Right lobe of liver (tissue), 4 donors: ENCODE data around the gene IQGAP3.
"Not testable (repeated sequence)": the region's sequence is repeated elsewhere in the genome, so short reads cannot be mapped to it uniquely, and the experiment has no call there.

Experiments
- POLR2A ChIP-seq: fragments of 450-650 bp; IDR thresholded peaks from one replicate; pipeline ENCODE4 v1.6.1; 2017; ENCODE audit warnings: antibody characterized with exemption, mild to moderate bottlenecking
- TF ChIP-seq, protein P1 (sequence below), 4 donors: fragments of 200-600 bp in 3 of 4; fragments of 450-650 bp in 1 of 4; IDR thresholded peaks; one replicate each; pipeline versions ENCODE4 v1.5.1 to v1.8.0; 2016 to 2022; ENCODE audit warnings: antibody characterized with exemption in 4 of 4, mild to moderate bottlenecking in 2 of 4
- donor health status: DM: no; HTN: no; CAD: no.
- donor health status: DM: no; HTN: no; CAD: no.
- donor health status: DM: no; HTN: yes; CAD: no.

DNA sequence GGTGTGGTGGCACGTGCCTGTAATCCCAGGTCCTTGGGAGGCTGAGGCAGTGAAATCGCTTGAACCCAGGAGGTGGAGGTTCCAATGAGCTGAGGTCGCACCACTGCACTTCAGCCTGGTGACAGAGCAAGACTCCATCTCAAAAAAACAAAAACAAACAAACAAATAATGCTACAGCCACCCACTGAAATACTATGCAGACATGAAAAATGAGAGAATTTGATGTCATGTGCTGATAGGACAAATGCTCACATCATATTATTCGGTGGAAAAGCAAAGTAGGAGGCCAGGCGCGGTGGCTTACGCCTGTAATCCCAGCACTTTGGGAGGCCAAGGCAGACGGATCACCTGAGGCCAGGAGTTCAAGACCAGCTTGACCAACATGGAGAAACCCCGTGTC lies 37.7 kb upstream of the IQGAP3 start:
- TF ChIP-seq, protein P1, sequence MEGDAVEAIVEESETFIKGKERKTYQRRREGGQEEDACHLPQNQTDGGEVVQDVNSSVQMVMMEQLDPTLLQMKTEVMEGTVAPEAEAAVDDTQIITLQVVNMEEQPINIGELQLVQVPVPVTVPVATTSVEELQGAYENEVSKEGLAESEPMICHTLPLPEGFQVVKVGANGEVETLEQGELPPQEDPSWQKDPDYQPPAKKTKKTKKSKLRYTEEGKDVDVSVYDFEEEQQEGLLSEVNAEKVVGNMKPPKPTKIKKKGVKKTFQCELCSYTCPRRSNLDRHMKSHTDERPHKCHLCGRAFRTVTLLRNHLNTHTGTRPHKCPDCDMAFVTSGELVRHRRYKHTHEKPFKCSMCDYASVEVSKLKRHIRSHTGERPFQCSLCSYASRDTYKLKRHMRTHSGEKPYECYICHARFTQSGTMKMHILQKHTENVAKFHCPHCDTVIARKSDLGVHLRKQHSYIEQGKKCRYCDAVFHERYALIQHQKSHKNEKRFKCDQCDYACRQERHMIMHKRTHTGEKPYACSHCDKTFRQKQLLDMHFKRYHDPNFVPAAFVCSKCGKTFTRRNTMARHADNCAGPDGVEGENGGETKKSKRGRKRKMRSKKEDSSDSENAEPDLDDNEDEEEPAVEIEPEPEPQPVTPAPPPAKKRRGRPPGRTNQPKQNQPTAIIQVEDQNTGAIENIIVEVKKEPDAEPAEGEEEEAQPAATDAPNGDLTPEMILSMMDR (IDR thresholded peaks at IDR 0.05) = not testable (repeated sequence)
- TF ChIP-seq POLR2A = not testable (repeated sequence)
